Keratinocyte (primary cell): ENCODE measurements around the gene XG. TPM values are rescaled to one million over a fixed set of nuclear protein-coding genes. Genes with fewer than 3 reads are reported as not detected.

ENCODE experiments used
- DNase-seq: peaks from one replicate; pipeline ENCODE4 v3.0.0-alpha.2; 2011; ENCODE audit warnings: low read depth, missing footprints, low spot score
- FAIRE-seq: peaks from 2 replicates; lab custom pipeline; 2011; peaks lifted over from hg19 to GRCh38; lab: Jason Lieb, UNC
- H2AFZ ChIP-seq: 2 replicates; pipeline ENCODE4 v1.6.0; 2012; ENCODE audit warnings: low read length, control low read depth, inconsistent platforms; ENCODE audit not compliant: control insufficient read depth
- H3K27ac ChIP-seq: 2 replicates; pipeline ENCODE4 v1.5.1; 2011; ENCODE audit warnings: low read length; ENCODE audit not compliant: control insufficient read depth, insufficient read depth
- H3K27me3 ChIP-seq: 3 replicates; pipeline ENCODE4 v1.6.0; 2011; ENCODE audit warnings: low read length; ENCODE audit not compliant: control insufficient read depth, insufficient read depth; ENCODE audit errors: extremely low read depth
- H3K36me3 ChIP-seq, 2 experiments: 2 replicates in 1 of 2; 3 replicates in 1 of 2; pipeline ENCODE4 v1.5.1; 2011; ENCODE audit warnings: low read length in 2 of 2, mild to moderate bottlenecking in 1 of 2; ENCODE audit not compliant: control insufficient read depth in 2 of 2, insufficient read depth in 2 of 2; ENCODE audit errors: extremely low read depth in 1 of 2
- H3K4me1 ChIP-seq: 3 replicates; pipeline ENCODE4 v1.5.1; 2011; ENCODE audit warnings: low read length; ENCODE audit not compliant: control insufficient read depth, insufficient read depth; ENCODE audit errors: extremely low read depth
- H3K4me2 ChIP-seq: 3 replicates; pipeline ENCODE4 v1.6.0; 2011; ENCODE audit warnings: low read depth, low read length; ENCODE audit not compliant: control insufficient read depth, insufficient read depth; ENCODE audit errors: extremely low read depth
- H3K4me3 ChIP-seq, 3 experiments: fragments of 200-600 bp in 1 of 3; sonication (generic) in 1 of 3; 2 replicates in 2 of 3; 3 replicates in 1 of 3; pipeline ENCODE4 v1.5.1; 2011 to 2016; ENCODE audit warnings: low read length in 3 of 3, mild to moderate bottlenecking in 3 of 3, control low read depth in 2 of 3, inconsistent platforms in 1 of 3, low read depth in 1 of 3, mixed read lengths in 1 of 3, mixed run types in 1 of 3, moderate library complexity in 1 of 3; ENCODE audit not compliant: control insufficient read depth in 2 of 3, insufficient read depth in 2 of 3; ENCODE audit errors: extremely low read depth in 1 of 3
- H3K79me2 ChIP-seq: 2 replicates; pipeline ENCODE4 v1.6.0; 2012; ENCODE audit warnings: low read length; ENCODE audit not compliant: control insufficient read depth, insufficient read depth
- H3K9ac ChIP-seq: 3 replicates; pipeline ENCODE4 v1.6.0; 2011; ENCODE audit warnings: low read length; ENCODE audit not compliant: control insufficient read depth, insufficient read depth; ENCODE audit errors: extremely low read depth
- H3K9me1 ChIP-seq: 3 replicates; pipeline ENCODE4 v1.6.0; 2011; ENCODE audit warnings: low read length; ENCODE audit not compliant: control insufficient read depth, insufficient read depth; ENCODE audit errors: extremely low read depth
- H3K9me3 ChIP-seq: 2 replicates; pipeline ENCODE4 v1.5.1; 2012; ENCODE audit warnings: low read depth, low read length; ENCODE audit not compliant: control insufficient read depth
- H4K20me1 ChIP-seq: 3 replicates; pipeline ENCODE4 v1.6.0; 2011; ENCODE audit warnings: low read length; ENCODE audit not compliant: control insufficient read depth, insufficient read depth; ENCODE audit errors: extremely low read depth
- CTCF ChIP-seq, 3 experiments: IDR thresholded peaks in 1 of 3; conservative IDR thresholded peaks in 1 of 3; optimal IDR thresholded peaks in 1 of 3; 2 replicates in 2 of 3; 3 replicates in 1 of 3; pipeline versions ENCODE3 to v1.5.1; 2011; ENCODE audit warnings: low read length in 3 of 3, mild to moderate bottlenecking in 3 of 3, moderate library complexity in 2 of 3, control low read depth in 1 of 3, inconsistent platforms in 1 of 3; ENCODE audit not compliant: insufficient read depth in 2 of 3; ENCODE audit errors: extremely low read depth in 1 of 3
- EZH2 ChIP-seq: IDR thresholded peaks from one replicate; pipeline ENCODE4 v1.6.1; 2012; ENCODE audit warnings: inconsistent platforms, mild to moderate bottlenecking, low read length, moderate library complexity
- dilution Hi-C: fragments of 300-500 bp; cut with MboI; formaldehyde crosslinking; loops from one replicate; pipeline ENCODE4 v1.7.0; 2020; ENCODE audit warnings: low sequenced_read_pairs; ENCODE audit not compliant: extremely low pct_ligation_motif_present
- polyA plus RNA-seq, 5 experiments: library from polyadenylated mRNA; depleted of rRNA in 3 of 5; stranded (reverse) in 3 of 5; stranded (forward) in 1 of 5; unstranded in 1 of 5; fragments of >200 nt; gene quantifications; 1 replicate in 1 of 5; 2 replicates in 3 of 5; 3 replicates in 1 of 5; pipeline versions ENCODE4 v1.2.1 to v1.2.3, GENCODE V29; 2011 to 2012; ENCODE audit warnings: missing spikeins in 2 of 5, low read depth in 1 of 5, low replicate concordance in 1 of 5

XG gene
- polyA plus RNA-seq, 1 donor (not counting 4 experiments of a cell fraction or from before 2014, with no cell fraction given) = 70.9 TPM

GRCh38 chrX:2840961-2841360, 89.1 kb downstream of the XG start:
- no peak overlapping the region for H3K4me3 ChIP-seq
- no peaks in the 10 kb centered on the region for H3K36me3 ChIP-seq
- no peak overlapping the region for H2AFZ ChIP-seq
- TF ChIP-seq CTCF (optimal IDR thresholded peaks at IDR 0.05 in 1 of 3, IDR thresholded peaks at IDR 0.05 in 1 of 3, conservative IDR thresholded peaks at IDR 0.05 in 1 of 3; ENCODE audit: extremely low read depth in 1 of 3, insufficient read depth in 2 of 3, low read length in 3 of 3) (no peak), EZH2 (no peak)
- H3K9ac ChIP-seq = no peak overlapping the region
- H3K4me1 ChIP-seq = no peaks in the 10 kb centered on the region
- H3K79me2 ChIP-seq = no peaks in the 10 kb centered on the region
- DNase-seq (no peak), FAIRE-seq (no peak)
- H3K27ac ChIP-seq = no peak overlapping the region
- no peaks in the 10 kb centered on the region for H4K20me1 ChIP-seq
- H3K4me2 ChIP-seq = no peak overlapping the region
- peaks cover 2% of the 10 kb centered on the region for H3K9me3 ChIP-seq
- no peaks in the 10 kb centered on the region for H3K27me3 ChIP-seq
- H3K9me1 ChIP-seq = no peaks in the 10 kb centered on the region
- dilution Hi-C loops = no loop called here

GRCh38 chrX:2841537-2841936, 89.7 kb downstream of the XG start:
- Histone ChIP-seq H3K27me3 (no peaks in the 10 kb centered on the region), H3K27ac (no peak overlapping the region), H2AFZ (no peak overlapping the region), H3K36me3 (no peaks in the 10 kb centered on the region), H3K9me3 (peaks cover 2% of the 10 kb centered on the region), H3K9me1 (no peaks in the 10 kb centered on the region), H3K4me2 (no peak overlapping the region), H3K4me3 (no peak overlapping the region), H3K79me2 (no peaks in the 10 kb centered on the region), H4K20me1 (no peaks in the 10 kb centered on the region), H3K9ac (no peak overlapping the region), H3K4me1 (no peaks in the 10 kb centered on the region)
- FAIRE-seq = no peak
- dilution Hi-C loops = no loop called here
- DNase-seq = no peak
- TF ChIP-seq EZH2 (no peak), CTCF (optimal IDR thresholded peaks at IDR 0.05 in 1 of 3, IDR thresholded peaks at IDR 0.05 in 1 of 3, conservative IDR thresholded peaks at IDR 0.05 in 1 of 3; ENCODE audit: extremely low read depth in 1 of 3, insufficient read depth in 2 of 3, low read length in 3 of 3) (no peak)
